Left ventricle myocardium inferior (tissue), 1 donor: ENCODE measurements around the gene ALOXE3. TPM values are rescaled to one million over a fixed set of nuclear protein-coding genes. Genes with fewer than 3 reads are reported as not detected.

Source experiments
- DNase-seq: peaks from one replicate; pipeline ENCODE4 v3.0.0-alpha.2; 2020
- H3K27ac ChIP-seq: fragments of 200-600 bp; replicated peaks from 2 replicates; pipeline ENCODE4 v1.8.0; 2021
- H3K27me3 ChIP-seq: fragments of 200-600 bp; 2 replicates; pipeline ENCODE4 v1.8.0; 2021; ENCODE audit warnings: low read depth
- H3K36me3 ChIP-seq: fragments of 200-600 bp; 2 replicates; pipeline ENCODE4 v1.8.0; 2021
- H3K4me1 ChIP-seq: fragments of 200-600 bp; 2 replicates; pipeline ENCODE4 v1.8.0; 2021
- H3K4me3 ChIP-seq: fragments of 200-600 bp; 2 replicates; pipeline ENCODE4 v1.8.0; 2021; ENCODE audit warnings: mild to moderate bottlenecking, moderate library complexity
- H3K9me3 ChIP-seq: fragments of 200-600 bp; replicated peaks from 2 replicates; pipeline ENCODE4 v1.8.0; 2021
- CTCF ChIP-seq: fragments of 200-600 bp; IDR thresholded peaks from 2 replicates; pipeline ENCODE4 v1.8.0; 2021; ENCODE audit warnings: antibody characterized with exemption, mild to moderate bottlenecking, borderline replicate concordance
- intact Hi-C: fragments of 100-400 bp; cut with micrococcal nuclease; formaldehyde crosslinking; loops from one replicate; pipeline ENCODE4 v1.11.0; 2022
- total RNA-seq: library from RNA; stranded (reverse); fragmentation: NEBNext Ultra II Directional; extraction: Animal tissue kit (Norgen Biotek cat#: 25700); gene quantifications from one replicate; pipeline ENCODE4 v1.2.1, GENCODE V29; 2021
- donor health status: DM: no; HTN: yes; CAD: no; lungs with severe emphysema.

ALOXE3 gene
- total RNA-seq, 1 donor from 2014 or later = not detected

- no peak for TF ChIP-seq CTCF
- Histone ChIP-seq H3K27me3 (no peaks in the 10 kb centered on the region), H3K4me1 (peaks cover 89% of the 10 kb centered on the region), H3K4me3 (no peak overlapping the region), H3K36me3 (peaks cover 82% of the 10 kb centered on the region), H3K27ac (peak overlapping the region; percentile 89), H3K9me3 (no peaks in the 10 kb centered on the region)
- intact Hi-C loops = no loop called here
- DNase-seq = no peak
Observed at GRCh38 chr17:8142158-8142886, 24.0 kb upstream of the ALOXE3 start.

GRCh38 chr17:8141741-8142140 lies 23.4 kb upstream of the ALOXE3 start:
- Histone ChIP-seq H3K27ac (peak overlapping the region; percentile 89), H3K36me3 (peaks cover 77% of the 10 kb centered on the region)

GRCh38 chr17:8141045-8141444 lies 22.7 kb upstream of the ALOXE3 start:
- intact Hi-C loops = no loop called here
- Histone ChIP-seq H3K4me3 (no peak overlapping the region), H3K36me3 (peaks cover 70% of the 10 kb centered on the region), H3K27me3 (no peaks in the 10 kb centered on the region), H3K4me1 (peaks cover 76% of the 10 kb centered on the region), H3K27ac (peak overlapping the region; percentile 89), H3K9me3 (no peaks in the 10 kb centered on the region)
- TF ChIP-seq CTCF = no peak
- no peak for DNase-seq

More at GRCh38 chr17:8141741-8142140, 23.4 kb upstream of the ALOXE3 start:
- no peaks in the 10 kb centered on the region for H3K9me3 ChIP-seq
- no peak for DNase-seq
- TF ChIP-seq CTCF = no peak
- no peak overlapping the region for H3K4me3 ChIP-seq
- intact Hi-C loops = no loop called here
- no peaks in the 10 kb centered on the region for H3K27me3 ChIP-seq
- peaks cover 83% of the 10 kb centered on the region for H3K4me1 ChIP-seq

- no peak for DNase-seq
- peaks cover 70% of the 10 kb centered on the region for H3K4me1 ChIP-seq
- H3K27ac ChIP-seq = peak overlapping the region; percentile 89
- no peak for TF ChIP-seq CTCF
- no peak overlapping the region for H3K4me3 ChIP-seq
- no peaks in the 10 kb centered on the region for H3K9me3 ChIP-seq
- peaks cover 63% of the 10 kb centered on the region for H3K36me3 ChIP-seq
- intact Hi-C loops = no loop called here
- no peaks in the 10 kb centered on the region for H3K27me3 ChIP-seq
Observed at GRCh38 chr17:8140065-8141029, 22.0 kb upstream of the ALOXE3 start.

GRCh38 chr17:8138672-8139371 lies 20.5 kb upstream of the ALOXE3 start:
- H3K4me1 ChIP-seq = peaks cover 56% of the 10 kb centered on the region
- peak overlapping the region; percentile 52 for H3K4me3 ChIP-seq
- no peaks in the 10 kb centered on the region for H3K27me3 ChIP-seq
- H3K36me3 ChIP-seq = peaks cover 47% of the 10 kb centered on the region
- peak; percentile 94 for DNase-seq
- H3K9me3 ChIP-seq = no peaks in the 10 kb centered on the region
- H3K27ac ChIP-seq = peak overlapping the region; percentile 89
- peak; percentile 92 for TF ChIP-seq CTCF
- intact Hi-C loops = no loop called here
